SK-MEL-5 (cell line): Measurements from ENCODE around the gene CTBP2. TPM values are rescaled to one million over a fixed set of nuclear protein-coding genes. Genes with fewer than 3 reads are reported as not detected.
"Not testable (repeated sequence)": the region's sequence is repeated elsewhere in the genome, so short reads cannot be mapped to it uniquely, and the experiment has no call there.

Experiments
- DNase-seq: peaks from one replicate; pipeline ENCODE4 v3.0.0-alpha.2; 2016; ENCODE audit warnings: low read depth, low spot score
- in situ Hi-C: cut with HindIII; loops from 2 replicates; pipeline ENCODE4 v1.10.0; 2016; ENCODE audit warnings: low sequenced_read_pairs, high pct_unique_total_duplicates, low pct_unique_long_range_greater_than_20kb
- total RNA-seq: library from RNA; depleted of rRNA; stranded (reverse); fragments of >200 nt; shearing (Covaris generic); gene quantifications from 2 replicates; pipeline ENCODE4 v1.2.3, GENCODE V29; 2014

The CTBP2 gene
- total RNA-seq, 1 experiment from 2014 or later: 38.1 TPM

DNA sequence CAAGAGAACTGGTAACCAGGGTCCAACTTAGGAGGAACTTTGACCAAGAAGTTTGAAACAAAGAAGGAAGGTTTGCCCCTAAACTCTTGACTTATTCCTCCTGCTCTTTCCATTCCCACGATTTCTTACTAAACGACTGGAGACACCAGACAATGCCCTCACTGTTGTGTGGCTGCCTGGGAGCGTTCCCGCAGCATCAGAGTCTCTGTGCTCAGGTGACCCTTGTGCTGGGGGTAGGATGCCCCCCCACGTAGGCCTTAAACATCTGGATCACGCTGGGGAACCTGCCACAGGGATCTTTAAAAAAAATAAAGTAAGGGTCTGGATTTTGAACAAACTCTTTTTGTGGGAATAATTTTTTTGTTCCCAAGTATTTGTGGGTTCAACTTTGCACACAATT is 30.1 kb upstream of the CTBP2 start:
- peak; percentile 45 for DNase-seq
- in situ Hi-C loops: no loop called here

DNA sequence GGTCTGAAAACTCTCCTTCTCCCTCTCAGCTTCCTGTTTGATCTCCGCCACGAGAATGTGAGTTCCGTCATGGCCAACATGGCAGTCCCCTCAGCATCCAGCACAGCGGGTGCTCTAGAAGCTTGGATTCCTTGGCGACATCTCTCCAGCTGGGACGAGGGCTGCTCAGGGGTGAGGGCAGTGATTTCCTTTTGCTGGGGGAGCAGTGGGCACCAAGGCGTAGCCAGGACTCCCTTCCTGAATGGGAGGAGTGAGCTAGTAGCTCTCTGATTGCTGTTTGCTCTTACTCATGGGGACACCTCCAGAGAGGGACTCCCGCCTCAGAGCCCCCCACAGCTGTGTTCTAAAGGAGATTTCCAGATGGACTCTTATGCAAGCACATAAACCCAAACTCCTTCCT is 28.8 kb upstream of the CTBP2 start:
- no peak for DNase-seq
- in situ Hi-C loops: no loop called here

DNA sequence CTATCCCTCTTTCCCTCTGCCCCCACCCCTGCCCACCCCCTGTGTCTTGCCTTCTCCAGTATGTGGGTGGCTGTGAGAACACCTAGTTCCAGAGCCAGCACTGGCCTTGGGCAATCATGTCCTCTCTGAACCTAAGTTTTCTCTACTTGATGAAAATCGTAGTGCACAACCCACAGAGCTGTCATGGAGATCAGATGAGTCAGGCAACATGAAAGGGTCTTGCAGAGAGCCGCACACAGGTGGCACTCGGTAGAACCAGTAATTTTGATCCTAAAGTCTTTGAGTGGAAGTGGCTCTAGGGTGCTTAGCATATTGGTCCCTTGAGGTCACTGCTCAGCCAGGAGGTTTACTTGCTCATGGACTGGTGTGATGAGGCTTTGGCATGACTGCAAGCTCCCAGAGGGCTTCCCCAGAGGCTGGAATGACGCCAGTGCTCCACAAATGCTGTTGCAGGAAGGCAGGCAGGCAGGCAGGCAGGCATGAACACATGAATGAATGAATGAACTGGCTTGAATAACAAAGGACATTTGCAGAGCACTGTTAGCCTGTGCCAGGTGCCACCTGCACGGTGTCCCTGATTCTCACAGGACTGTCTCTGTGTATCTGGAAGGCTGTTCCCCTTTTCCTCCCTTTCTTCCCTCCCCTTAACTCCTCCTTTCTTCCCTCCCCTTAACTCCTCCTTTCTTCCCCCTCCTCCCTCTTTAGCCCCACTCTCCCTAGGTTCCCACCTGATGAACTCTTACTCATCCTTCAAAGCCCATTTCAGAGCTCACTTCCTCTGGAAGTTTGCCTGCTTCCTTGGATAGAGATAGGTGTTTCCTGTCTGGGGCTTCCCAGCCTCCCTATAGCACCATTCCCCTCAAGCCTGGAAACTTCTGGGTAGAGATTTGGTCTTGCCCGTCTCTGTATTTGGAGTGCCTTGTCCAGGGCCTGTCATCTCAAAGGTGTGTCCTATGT is 27.2 kb upstream of the CTBP2 start:
- no peak for DNase-seq
- in situ Hi-C loops: no loop called here

DNA sequence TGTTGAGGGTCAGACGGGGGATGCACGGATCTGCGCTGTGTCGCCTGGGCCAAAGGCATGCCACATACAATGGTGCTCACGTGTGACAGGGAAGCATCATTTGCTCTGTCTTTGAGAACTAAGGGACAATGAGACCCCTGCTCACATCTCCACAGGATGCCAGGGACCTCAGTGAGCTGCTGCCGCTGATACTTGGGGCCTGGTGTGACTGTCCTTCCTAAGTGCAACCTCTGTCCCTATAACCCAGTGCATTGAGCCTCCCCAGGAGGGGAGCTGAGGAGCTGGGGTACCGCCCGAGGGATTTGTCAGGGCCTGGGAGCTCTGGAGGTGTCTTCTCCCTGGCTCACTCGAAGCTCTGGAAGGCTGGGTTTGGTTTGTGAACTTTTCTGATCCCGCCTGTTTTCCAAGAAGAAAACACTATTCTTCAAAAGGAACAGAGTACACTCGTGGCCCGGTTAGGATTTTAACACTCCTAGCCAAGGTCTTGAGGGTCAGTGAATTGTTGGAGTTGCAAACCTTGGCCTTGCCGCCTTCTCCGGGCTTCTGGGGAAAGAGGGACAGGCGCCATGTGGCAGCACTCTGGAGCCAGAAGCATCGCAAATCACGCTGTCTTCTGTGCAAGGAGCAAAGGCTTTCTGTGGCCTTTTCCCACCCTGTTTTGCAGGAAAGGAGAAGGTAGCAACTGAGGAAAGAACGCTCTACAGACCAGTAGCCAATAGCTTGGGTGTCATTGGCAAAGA is 26.2 kb upstream of the CTBP2 start:
- no peak for DNase-seq
- in situ Hi-C loops: no loop called here

DNA sequence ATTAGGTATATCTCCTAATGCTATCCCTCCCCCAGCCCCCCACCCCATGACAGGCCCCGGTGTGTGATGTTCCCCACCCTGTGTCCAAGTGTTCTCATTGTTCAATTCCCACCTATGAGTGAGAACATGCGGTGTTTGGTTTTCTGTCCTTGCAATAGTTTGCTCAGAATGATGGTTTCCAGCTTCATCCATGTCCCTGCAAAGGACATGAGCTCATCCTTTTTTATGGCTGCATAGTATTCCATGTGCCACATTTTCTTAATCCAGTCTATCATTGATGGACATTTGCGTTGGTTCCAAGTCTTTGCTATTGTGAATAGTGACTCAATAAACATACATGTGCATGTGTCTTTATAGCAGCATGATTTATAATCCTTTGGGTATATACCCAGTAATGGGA is 18.7 kb upstream of the CTBP2 start:
- in situ Hi-C loops, DNase-seq: not testable (repeated sequence)

DNA sequence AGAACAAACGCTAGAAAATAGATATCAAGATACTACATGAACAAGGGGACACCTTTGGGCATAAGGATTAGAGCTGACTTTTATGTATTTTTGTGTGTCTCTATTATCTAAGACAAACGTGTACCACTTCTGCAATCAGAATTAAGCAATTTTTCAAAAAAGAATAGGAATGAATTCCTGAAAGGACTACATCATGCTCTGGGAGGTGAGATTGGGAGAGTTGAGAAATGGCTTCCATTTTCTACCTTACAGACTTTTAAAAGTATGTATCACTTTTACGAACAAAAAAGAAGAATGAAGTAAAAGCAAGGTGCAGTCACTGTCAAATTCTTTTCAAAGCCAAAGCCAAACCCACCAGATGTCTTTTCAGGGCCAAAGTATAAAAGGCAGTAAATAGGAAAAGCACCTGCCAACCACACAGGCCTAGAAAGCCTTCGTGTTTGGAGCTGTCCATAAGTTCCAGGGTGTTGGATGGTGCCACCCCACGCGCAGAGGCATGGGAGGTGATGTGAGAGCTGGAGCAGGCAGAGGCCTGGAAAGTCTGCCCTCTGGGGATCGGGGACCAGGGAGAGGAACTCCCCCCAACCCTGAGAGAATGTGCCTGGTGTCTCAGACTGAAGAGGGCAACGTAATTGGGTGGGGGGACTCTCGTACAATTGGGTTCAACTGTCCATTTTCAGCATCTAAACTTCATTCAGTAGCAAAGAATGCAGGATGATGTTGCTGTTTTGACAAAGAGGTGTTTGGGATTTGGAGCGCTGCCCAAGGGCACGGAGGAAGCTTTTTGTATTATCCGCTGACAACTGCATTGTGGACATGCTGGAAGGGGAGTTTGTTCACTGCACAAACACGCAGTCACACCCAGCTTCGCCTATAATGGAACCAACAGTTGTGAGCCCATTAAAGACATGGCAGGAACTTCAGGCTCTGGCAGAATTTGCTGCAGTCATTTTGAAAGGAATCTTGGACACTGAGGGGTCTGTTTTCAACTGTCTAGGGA is 17.6 kb upstream of the CTBP2 start:
- in situ Hi-C loops: no loop called here
- DNase-seq: no peak

DNA sequence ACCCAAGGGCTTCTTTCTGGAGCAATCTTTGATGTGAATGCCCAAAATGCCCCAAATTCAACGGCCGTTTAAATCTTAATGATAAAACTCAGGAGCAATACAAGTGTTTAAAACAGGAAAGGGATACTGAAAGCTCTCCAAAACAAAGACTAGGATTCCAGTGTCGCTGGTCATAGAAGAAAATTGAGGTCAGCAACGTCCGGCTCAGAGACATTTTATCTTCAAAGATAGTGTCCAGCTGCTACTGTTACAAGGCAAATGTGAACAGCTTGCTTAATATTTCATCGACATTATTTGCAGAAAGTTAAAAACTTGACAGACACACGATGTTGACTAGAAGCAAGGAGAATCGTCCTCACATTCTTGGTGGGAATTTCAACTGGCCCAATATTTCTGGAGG is 15.4 kb upstream of the CTBP2 start:
- DNase-seq: no peak
- in situ Hi-C loops: no loop called here

DNA sequence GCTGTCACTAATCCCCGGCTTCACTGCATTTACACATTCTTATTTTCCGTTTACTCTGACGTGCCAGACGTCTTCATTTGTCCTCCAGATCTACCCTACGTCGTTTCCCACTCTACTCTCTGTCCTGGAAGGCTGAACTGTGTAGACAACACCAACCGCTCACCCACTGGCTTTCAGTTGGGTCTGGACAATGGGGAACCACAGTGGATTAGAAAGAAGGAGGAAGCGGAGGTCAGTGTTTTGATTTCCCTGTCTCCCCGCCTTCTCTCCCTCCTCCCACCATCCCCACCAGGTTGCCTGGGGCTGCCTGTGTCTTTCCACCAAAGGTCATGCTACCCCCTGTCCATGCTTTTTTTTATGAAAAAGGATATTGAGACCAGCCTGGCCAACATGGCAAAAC is 14.0 kb upstream of the CTBP2 start:
- DNase-seq: no peak
- in situ Hi-C loops: no loop called here

DNA sequence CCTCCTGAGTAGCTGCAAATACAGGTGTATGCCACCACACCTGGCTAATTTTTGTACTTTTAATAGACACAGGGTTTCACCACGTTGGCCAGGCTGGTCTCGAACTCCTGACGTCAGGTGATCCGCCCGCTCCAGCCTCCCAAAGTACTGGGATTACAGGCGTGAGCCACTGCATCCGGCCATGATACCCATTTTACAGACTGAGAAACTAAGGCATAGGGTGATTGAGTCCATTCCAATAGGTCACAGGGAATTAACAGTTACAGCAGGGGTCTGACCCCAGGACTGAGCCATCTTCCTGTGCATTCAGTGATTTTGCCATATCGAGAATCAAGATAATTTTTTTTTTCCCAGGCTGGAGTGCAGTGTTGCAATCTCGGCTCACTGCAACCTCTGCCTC is 12.3 kb upstream of the CTBP2 start:
- no peak for DNase-seq
- in situ Hi-C loops: no loop called here

DNA sequence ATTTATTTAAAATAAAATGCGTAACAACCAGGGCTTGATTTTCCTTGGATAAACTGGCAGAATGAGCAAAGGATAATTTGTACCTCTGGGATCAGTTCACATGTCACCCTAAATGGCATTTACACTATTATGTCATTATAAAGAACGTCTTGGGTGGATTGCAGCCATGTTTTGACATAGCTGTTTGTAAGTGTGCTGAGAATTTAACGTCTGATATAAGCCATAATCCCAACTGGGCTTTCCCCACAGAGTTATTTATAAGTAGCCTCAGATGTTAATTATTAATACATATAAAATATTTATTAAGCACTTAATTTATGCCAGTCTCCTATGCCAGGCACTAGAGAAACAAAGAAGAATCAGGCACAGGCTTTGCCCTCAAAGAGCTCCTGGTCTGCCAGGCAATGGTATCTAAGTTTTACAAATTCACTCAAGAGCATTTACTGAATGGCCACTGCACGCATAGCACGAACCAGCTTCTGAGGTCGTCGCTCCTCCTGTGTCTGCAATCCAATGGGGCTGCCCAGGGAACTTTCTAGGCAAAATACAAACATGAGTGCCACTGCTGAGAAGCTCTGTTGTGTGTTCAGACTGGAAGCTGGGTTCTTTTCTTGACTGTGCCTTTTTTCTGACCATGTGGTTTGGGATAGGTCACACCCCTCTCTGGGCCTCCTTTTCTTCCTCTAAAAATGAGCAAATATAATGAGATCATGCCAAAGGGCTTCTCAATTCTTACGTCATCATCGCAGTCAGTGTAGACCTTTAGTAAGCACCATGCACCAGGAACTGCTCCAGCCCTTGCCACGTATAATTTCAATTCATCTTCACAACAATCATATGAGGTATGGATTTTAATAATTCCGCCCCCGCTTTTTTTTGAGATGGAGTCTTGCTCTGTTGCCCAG is 11.3 kb upstream of the CTBP2 start:
- DNase-seq: no peak
- in situ Hi-C loops: no loop called here

DNA sequence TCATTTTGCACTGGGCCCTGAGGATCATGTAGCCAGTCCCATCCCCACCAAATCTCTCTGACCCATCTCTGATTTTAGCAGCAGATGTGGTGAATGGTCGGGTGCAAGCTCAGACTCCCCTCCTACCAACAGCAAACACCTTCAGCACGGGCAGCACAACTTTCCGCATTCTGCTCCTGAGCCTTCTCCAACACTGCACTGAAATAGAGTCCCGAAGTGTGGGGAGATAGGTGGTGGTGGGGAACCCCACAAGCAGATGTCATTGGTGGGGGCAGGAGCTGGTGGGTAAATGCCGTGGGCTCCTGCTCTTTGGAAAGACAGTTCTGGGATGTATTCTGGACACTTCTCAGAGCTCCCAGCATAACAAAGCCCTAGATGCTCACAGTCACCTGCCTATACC is 9.6 kb upstream of the CTBP2 start:
- in situ Hi-C loops: no loop called here
- DNase-seq: no peak

DNA sequence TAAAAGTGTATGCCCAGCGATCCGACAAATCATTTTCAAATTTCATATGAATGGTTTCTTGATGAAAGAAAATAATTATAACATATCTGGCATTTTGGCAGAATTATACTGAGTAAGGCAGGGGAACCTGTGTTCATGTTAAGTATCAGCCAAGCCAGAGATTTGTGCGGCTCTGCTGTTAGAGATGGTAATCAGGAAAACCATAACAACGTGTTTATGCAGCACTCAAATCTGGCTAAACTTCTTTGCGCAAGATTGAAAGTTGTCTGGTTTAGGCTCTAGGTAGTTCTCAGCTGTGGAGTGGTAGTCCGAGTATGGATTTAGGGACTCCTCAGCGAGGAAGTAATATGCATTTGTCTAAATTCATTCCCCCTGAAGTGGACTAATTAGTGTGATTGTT is 8.9 kb upstream of the CTBP2 start:
- in situ Hi-C loops: no loop called here
- DNase-seq: no peak

DNA sequence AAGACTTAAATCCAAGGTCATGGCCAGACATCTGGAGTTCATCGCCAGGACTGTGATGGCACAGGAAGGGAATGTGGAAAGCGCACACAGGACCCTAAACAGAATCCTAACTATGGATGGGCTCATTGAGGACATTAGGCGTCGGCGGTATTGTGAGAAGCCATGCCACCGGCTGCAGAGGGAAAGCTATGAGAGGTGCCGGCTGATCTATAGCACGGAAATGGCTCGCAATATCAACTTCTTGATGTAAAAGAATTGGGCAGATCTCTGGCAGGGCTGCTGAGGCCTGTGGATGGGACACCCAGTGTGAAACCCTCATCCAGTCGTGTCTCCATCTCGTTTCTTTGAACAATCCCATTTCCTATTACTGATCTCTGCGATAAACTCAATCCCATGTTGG is 6.3 kb upstream of the CTBP2 start:
- DNase-seq: no peak
- in situ Hi-C loops: no loop called here

DNA sequence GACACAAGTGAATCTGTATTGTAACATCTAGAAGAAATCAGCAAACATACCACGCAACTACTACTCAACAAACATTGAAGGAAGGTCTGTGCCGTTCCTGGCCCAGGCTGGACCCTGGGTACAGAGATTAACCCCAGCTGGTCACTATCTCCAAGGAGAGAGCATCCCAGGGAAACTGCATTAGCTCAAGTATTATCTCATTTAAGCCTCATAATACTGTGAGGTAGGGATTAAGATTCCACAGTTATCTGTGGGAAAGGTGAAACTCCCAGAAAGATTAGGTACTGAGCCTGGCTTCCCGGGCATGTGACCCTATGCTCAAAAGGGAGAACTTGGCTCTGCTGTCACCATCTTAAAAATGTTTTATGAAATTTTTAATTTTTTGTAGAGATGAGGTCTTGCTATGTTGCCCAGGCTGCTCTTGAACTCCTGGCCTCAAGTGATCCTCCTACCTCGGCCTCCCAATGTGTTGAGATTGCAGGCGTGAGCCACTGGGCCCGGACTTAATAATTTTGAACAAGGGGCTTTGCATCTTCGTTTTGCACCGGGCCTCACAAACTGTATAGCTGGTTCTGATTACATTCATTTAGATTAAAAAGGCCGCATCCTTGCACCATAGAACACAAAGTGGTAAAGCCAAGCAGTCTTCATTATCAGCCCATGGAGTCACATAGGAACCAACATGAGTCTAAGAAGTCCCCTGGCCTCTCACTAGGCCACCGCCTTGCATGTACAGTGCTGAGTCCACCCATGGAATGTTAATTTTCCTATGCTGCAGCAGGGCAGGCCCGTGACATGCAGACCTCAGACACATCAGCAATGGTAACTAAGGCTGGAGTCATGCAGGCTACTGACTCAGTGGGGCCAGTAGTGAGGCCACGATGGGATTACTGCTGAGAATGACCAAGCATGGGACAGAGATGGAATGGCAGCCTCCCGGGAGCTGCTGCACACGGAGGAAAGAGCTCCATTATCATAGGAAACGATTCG is 5.5 kb upstream of the CTBP2 start:
- in situ Hi-C loops: no loop called here
- no peak for DNase-seq

DNA sequence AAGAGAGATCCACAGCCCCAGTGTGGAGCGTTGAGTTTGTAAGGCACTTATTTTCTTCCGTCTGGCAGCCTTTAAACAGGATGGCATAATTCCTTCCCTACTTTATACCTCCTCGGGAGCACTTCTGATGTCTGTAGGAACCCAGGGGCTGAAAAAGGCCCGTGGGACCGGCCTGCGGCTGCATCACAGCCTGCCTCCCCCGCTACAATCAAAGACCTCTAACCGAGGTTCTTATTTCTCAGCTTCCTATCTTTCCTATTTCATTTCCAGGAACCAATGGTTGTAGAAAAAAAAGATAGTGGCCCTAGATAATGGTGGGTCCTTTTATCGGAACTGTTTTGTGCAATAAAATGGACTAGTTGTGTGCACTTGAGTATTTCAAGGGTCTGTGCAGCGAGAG is 4.1 kb upstream of the CTBP2 start:
- in situ Hi-C loops: no loop called here
- DNase-seq: no peak

DNA sequence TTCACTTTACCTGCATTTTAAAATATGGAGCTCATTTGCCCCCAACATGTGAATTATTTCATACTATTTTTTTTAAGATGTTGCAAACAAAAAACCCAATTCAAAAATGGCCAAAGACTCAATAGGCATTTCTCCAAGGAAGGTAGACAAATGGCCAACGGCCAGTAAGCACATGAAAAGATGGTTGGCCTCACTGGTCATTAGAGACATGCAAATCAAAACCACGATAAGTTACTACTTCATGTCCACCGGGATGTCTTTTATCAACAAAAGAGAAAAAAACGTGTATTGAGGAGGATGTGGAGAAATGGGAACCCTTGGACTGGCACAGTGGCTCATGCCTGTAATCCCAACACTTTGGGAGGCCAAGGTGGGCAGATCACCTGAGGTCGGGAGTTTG is 3.4 kb upstream of the CTBP2 start:
- no peak for DNase-seq
- in situ Hi-C loops: no loop called here
